ENCODE data around the gene SHB.
"Not testable (repeated sequence)": the region's sequence is repeated elsewhere in the genome, so short reads cannot be mapped to it uniquely, and the experiment has no call there.

SHB gene

GRCh38 chr9:37965676-37966345 lies 103.2 kb downstream of the SHB start:
- DNase-seq: not testable (repeated sequence)

GRCh38 chr9:37965116-37965515 lies 103.9 kb downstream of the SHB start:
- DNase-seq: no peak

GRCh38 chr9:37964740-37965081 lies 104.3 kb downstream of the SHB start:
- DNase-seq: no peak

DNA sequence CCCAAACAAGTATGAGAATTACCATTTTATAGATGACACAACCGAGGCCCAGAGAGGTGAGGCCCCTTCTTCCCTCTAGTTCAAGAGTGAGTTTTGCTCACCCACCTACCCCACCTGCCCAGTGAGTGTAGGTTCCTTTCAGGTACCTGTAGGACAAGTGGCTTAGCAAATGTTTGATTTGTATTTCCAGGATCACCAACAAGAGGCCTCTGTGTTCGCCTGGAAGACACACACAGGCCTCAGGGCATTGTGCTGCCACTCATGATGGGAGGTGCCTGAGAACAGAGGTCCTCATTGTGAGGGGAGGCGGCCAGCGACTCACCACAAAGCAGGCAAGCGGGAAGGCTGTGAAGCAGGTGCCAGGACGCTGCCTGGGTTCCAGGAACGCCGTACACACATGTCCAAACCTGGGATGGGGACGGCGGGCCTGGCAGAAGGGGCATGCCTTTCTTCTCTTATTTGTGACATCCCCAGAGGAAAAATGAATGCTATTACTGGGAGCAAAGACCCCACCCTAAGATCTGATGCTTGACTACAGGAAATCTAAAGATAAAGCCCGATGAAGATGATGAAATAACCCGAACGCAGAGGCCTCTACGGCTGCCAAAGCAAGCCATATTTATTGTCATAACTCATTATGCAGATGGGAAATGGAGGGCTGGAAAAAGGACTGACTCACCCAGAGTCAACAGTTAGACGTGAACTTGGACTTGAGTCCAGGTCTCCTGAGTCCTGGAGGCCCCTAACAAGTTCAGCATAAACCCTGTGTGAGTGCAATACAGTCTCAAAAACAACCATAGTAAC lies 104.9 kb downstream of the SHB start:
- peak; percentile 78 for DNase-seq

DNA sequence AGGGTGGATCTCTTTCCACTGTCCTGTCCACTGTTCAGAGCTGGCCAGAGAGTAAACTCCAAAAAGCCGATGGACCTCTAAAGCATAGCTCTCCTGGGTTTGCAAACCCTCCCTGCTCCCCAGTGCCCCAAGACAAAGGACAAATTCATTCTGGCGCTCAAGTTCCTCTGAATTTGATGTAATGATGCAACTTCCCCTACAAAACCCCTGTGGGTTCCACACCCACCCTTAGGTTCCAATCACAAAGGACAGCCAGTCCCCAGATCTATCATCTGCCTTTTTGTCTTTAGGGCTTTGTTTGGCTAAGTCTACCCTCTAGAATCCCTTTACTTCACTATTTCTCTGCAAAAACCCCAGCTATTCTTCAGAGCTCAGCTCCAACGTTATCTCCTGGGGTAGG lies 107.7 kb downstream of the SHB start:
- DNase-seq: no peak

DNA sequence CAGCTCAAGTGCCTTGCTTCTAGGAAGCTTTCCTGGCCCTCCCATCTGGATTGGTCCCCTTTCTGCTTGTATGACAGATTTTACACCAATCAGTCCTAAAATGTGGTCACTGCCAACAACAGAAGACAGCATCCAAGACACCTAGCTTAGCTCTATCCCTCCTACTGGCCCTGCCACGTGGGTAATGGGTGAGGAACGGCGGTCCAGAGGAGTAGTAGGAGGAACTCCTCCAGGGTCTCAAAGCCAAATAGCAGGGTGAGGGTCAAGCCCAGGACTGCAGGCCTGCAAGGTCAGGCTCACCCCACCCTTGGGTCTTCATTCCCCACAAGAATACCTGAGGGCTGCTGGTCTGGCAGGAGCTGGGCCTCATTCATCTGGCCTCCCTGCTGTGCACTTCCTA lies 108.4 kb downstream of the SHB start:
- DNase-seq: no peak

GRCh38 chr9:37959976-37960375 lies 109.1 kb downstream of the SHB start:
- no peak for DNase-seq

DNA sequence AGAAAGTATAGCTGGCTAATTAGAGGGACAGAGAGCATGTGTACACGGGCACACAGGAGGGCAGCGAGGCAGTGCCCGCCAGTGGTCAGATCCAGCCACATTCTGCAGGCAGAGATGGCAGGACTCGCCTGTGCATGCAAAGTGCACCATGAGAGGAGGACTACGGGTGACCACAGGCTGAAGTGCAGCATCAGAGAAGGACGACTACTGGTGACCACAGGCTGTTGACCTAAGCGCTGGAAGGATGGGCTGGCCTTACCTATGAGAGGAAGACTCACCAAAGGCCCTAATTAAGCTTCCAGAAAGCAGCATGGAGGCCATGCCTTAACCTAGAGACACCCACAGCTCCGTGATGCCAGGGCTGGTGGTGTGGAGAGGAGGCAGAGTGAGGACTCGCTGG lies 110.9 kb downstream of the SHB start:
- DNase-seq: no peak

GRCh38 chr9:37957664-37957953 lies 111.4 kb downstream of the SHB start:
- no peak for DNase-seq

DNA sequence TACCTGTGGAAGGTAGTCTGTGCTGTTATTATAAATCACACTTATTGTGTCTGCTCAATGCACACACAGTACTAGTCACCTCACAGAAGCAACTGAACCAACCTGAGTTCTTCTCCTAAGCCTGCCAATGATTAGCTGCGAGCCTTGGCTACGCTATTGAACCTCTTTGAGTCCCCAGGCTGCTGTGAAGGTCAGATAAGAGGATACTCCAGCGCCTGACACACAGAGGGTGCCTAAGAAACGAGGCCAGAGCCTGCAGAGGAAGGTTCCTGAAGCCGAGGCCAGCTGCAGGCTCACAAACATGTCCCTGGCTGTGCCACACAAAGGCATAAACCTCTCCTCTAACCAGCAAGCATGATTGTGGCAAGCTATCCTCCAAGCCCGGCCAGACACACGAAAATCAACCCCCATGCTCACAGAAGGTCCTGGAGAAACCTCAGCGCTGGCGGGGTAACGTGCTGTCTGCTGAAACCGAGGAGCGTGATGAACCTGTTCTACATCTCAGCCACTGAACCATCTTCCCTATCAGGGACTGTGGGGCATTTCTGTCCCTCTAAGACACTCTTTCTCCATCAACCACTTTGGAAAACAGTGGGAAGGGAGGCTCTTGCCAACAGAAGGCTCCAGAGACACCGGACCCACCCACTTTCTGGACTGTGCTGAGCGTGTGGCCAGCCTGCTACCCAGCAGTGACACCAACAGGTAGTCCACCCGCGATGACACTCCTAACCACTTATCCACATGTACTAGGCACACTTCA lies 111.9 kb downstream of the SHB start:
- no peak for DNase-seq

- no peak for DNase-seq
Observed at GRCh38 chr9:37956423-37956820, 112.6 kb downstream of the SHB start.

- DNase-seq: peak; percentile 21
Observed at GRCh38 chr9:37955781-37956422, 113.1 kb downstream of the SHB start.

DNA sequence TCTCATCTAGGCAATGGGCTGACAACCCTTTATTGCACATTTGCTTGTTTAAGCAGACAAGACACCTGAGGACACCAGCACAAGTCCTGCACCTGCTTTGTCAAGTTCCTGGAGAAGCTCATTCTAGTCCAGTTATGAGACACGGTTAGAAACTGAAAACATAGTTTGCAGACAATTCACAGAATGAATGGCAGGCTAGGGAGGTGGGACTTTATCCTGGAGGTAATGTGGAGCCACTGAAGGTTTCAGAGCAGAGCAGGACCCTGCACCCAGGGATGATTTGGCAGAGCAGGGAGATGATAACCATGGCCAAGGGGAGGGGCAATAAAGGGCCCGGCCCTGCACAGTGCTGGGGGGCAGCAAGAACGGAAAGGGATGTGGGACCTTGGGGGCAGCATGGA lies 114.4 kb downstream of the SHB start:
- DNase-seq: no peak

DNA sequence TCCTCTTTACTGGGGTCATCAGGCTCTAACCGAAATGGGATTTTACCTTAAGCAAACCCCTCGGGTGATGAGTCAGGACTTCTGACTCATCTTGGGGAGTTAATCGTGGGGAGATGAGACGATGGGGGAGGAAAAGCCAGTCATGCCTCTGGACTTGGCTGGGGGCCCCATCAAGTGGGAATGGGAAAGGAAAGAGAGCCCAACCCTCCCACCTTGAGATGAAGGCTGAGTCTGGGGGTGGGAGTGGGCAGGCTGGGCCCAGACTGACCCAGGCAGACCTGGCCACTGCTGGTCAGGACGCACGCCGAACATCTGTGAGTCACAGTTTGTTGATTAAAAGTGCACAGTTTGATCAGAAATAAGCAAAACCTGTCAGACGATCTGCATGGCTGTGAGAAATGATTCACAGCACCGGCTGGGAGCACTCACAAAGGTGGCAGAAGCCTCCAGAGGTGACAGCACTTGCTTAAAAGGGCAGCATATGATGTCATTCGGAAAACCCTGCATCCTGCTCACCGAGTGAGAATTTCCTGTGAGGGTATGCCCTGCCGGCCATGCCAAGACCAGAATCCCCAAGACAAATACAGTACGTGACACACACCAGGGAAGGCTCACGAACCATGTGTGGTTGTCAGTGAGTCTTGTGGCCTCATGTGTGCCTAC lies 115.1 kb downstream of the SHB start:
- DNase-seq: no peak

- DNase-seq: no peak
Observed at GRCh38 chr9:37953206-37953774, 115.7 kb downstream of the SHB start.

- DNase-seq: no peak
Observed at GRCh38 chr9:37952731-37953130, 116.3 kb downstream of the SHB start.

DNA sequence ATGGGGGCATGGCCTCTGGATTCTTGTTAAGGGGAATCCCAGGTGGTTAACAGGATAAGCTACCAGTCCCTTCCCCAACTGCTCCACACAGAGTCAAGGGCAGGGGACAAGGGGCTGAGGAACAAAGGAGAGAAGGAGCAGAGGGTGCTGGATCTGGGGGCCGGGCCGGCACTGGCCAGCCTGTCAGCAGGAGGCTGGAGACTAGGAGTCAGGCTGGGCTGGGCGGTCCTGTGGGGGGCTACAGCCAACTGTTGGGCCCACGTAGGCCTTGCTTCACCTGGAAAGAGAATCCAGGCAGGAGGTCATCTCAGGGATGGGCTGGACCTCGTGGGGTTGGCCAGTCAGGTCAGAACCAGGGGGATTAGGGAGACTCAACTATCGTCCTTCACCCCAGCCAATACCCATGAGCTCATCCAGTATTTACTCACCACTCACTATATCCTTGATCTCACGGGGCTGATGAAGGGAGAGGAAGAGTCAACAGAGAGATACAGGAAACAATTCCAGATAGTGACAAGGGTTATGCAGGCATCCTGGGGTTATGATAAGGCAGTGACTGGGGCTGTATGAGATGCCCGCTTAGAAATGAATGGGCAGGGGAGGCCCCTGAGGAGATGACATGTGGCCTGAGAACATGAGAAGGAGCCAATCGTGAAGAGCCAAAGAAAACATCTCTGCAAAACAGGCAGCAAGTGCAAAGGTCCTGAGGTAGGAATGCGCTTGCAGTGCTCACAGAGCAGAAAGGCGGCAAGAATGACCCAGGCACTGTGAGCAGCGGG lies 117.2 kb downstream of the SHB start:
- DNase-seq: no peak

DNA sequence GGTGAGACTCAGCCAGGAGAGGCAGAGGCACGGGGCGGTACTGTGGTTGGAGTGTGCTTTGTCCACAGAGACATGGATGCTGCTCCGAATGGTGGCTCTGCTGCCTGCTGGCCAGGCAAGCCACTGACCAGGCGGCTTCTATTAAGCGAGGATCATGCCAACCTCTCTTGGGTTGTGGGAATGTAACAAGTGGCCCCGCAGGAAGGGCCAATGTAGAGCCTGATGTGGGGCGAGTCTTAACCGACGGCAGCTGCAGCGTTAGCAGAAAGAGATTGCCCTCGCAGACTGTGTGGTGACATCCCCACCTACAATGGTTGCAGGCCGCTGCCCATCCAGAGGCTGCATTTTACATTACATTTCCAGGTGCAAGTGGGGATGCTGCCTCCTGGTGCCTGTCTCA lies 118.5 kb downstream of the SHB start:
- no peak for DNase-seq

DNA sequence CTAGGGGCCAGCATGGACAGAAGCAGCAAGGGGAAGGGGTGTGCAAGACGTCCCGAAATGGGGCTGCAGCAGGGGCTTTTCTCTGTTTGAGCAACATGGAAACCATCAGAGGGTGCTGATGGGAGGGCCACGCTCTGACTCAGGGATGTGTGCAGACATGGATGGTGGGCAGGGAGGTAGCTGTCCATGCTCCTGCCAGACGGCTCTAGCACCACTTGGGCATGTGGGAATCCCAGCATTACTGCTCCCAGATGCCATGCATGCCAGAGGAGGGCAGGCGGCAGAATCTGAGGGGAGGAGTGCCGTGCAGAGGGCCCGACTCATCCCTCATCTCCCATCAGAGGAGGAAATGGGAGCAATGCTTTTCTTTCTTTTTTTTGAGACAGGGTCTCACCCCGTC lies 119.5 kb downstream of the SHB start:
- DNase-seq: no peak

GRCh38 chr9:37948417-37948980 lies 120.5 kb downstream of the SHB start:
- DNase-seq: no peak

DNA sequence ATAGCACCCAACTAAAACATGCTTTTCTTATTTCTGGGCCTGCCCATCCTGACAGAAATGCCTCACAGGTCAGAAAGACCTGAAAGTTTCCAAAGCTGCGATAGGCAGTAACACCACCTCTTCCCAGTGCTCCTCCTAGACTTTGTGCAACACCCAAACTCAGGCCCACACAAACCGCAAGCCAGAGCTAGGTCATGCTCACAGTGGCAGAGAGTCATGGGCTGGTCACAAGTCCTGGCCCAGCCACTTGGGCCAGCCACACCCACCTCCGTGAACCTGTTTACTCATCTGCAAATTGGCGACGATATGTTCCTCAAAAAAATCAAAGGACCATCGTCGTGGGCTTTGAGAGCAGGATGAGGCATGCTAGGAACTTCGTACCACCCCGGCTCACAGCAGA lies 121.0 kb downstream of the SHB start:
- no peak for DNase-seq

DNA sequence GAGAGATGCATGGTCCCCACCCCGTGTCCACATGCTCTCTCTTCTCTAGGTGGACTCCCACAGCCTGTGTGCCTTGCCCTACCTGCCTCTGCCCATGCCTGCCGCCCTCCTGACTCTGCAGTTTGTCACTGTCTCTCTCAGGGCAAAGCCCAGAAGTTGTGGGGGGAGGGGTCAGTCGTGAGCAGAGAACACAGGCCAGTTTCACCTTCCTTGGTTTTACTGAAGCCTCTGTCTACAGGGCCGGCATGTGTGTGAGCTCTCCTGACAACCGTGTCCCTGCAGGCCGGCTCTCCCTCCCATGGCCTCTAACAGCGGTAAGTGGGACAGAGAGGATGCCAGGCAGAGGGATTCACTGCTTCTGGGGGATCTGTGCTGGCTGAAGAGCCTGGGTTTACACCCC lies 121.6 kb downstream of the SHB start:
- DNase-seq: no peak

All from midbrain (tissue), 1 donor.